ENCODE measurements around the gene PRRX2.
"Not testable (repeated sequence)": the region's sequence is repeated elsewhere in the genome, so short reads cannot be mapped to it uniquely, and the experiment has no call there.

Gene PRRX2

GRCh38 chr9:129665389-129665775 is at the start of gene PRRX2:
TSS of gene PRRX2 (plus strand) at chr9:129665647. CDS start at chr9:129665868, 221 bp downstream.
- no peak for DNase-seq

- DNase-seq, result no peak
Observed at GRCh38 chr9:129617167-129617566, 48.3 kb upstream of the PRRX2 start.

GRCh38 chr9:129619787-129620668 is 45.4 kb upstream of the PRRX2 start:
- no peak for DNase-seq

- DNase-seq, result no peak
Observed at GRCh38 chr9:129620669-129621295, 44.7 kb upstream of the PRRX2 start, which contains the start of gene C9orf50. TSS of gene C9orf50 (minus strand) at chr9:129621101. CDS start at chr9:129620574, 527 bp downstream.

- DNase-seq, result no peak
Observed at GRCh38 chr9:129623331-129623730, 42.1 kb upstream of the PRRX2 start.

GRCh38 chr9:129624168-129624759 is 41.2 kb upstream of the PRRX2 start:
- DNase-seq, result peak; percentile 26

GRCh38 chr9:129624947-129625346 is 40.5 kb upstream of the PRRX2 start:
- DNase-seq, result peak; percentile 34

- DNase-seq, result peak; percentile 77
Observed at GRCh38 chr9:129626079-129626624, 39.3 kb upstream of the PRRX2 start, which contains the start of gene NTMT1. TSS of gene NTMT1 (plus strand) at chr9:129626163. CDS start at chr9:129632704, 6,541 bp downstream.

- no peak for DNase-seq
Observed at GRCh38 chr9:129626625-129627284, 38.7 kb upstream of the PRRX2 start.

- DNase-seq, result no peak
Observed at GRCh38 chr9:129627556-129628440, 37.6 kb upstream of the PRRX2 start.

- DNase-seq, result no peak
Observed at GRCh38 chr9:129628709-129629108, 36.7 kb upstream of the PRRX2 start.

- no peak for DNase-seq
Observed at GRCh38 chr9:129629251-129629820, 36.1 kb upstream of the PRRX2 start.

- no peak for DNase-seq
Observed at GRCh38 chr9:129630967-129631673, 34.3 kb upstream of the PRRX2 start.

- no peak for DNase-seq
Observed at GRCh38 chr9:129631674-129632129, 33.7 kb upstream of the PRRX2 start.

- DNase-seq, result no peak
Observed at GRCh38 chr9:129632460-129632859, 33.0 kb upstream of the PRRX2 start.

- DNase-seq, result no peak
Observed at GRCh38 chr9:129633207-129633606, 32.2 kb upstream of the PRRX2 start.

GRCh38 chr9:129633848-129634247 is 31.6 kb upstream of the PRRX2 start:
- DNase-seq, result no peak

GRCh38 chr9:129635099-129636065 is 30.1 kb upstream of the PRRX2 start:
- DNase-seq, result no peak

GRCh38 chr9:129636343-129636742 is 29.1 kb upstream of the PRRX2 start:
- not testable (repeated sequence) for DNase-seq
